Measurements from ENCODE around the gene RET.

DNA sequence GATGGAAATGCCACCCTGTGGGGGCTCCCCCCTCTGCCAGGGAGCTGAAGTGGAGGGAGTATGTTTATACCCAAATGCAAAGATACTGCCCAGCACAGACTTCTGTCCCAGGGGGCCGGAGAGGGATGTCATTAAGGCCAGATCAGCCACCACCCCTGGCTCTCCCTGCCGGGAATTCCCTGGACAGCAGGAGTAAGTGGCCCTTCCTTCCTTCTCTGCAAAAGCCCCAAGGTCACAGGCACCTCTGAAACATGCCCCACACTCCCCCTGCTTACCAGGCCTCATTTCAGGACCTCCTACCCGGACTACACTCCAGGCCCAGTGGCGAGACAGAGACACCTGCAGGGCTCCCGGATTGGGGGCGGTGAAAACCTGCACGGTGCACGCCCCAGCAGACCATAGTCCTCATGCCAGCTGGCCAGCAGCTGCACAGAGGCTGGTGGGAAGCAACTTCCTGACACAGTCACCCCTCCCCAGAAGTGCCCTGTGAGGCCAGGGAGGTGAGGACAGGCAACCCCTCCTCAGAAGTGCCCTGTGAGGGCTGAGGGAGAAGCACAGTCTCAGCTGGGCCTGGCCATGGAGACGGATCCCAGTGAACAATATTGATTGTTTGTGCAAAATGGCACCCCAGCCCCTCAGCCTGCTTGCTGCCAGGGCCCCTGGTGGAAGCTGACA is 33.0 kb upstream of the RET start:
- TF ChIP-seq BRCA1 (IDR thresholded peaks at IDR 0.05; ENCODE audit: low read depth, low read length) (no peak), RAD21 (IDR thresholded peaks at IDR 0.05 in 1 of 2, conservative IDR thresholded peaks at IDR 0.05 in 1 of 2; ENCODE audit: low read depth in 2 of 2, low read length in 2 of 2) (no peak), EZH2 (IDR thresholded peaks at IDR 0.05; ENCODE audit: low read depth, low read length, severe bottlenecking) (no peak), RNF2 (IDR thresholded peaks at IDR 0.05; ENCODE audit: borderline replicate concordance, low read depth, low read length, missing control alignments, poor library complexity, severe bottlenecking) (no peak)
- TF ChIP-seq, protein P1, sequence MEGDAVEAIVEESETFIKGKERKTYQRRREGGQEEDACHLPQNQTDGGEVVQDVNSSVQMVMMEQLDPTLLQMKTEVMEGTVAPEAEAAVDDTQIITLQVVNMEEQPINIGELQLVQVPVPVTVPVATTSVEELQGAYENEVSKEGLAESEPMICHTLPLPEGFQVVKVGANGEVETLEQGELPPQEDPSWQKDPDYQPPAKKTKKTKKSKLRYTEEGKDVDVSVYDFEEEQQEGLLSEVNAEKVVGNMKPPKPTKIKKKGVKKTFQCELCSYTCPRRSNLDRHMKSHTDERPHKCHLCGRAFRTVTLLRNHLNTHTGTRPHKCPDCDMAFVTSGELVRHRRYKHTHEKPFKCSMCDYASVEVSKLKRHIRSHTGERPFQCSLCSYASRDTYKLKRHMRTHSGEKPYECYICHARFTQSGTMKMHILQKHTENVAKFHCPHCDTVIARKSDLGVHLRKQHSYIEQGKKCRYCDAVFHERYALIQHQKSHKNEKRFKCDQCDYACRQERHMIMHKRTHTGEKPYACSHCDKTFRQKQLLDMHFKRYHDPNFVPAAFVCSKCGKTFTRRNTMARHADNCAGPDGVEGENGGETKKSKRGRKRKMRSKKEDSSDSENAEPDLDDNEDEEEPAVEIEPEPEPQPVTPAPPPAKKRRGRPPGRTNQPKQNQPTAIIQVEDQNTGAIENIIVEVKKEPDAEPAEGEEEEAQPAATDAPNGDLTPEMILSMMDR (IDR thresholded peaks at IDR 0.05; ENCODE audit: control extremely low read depth in 1 of 3, insufficient read depth in 1 of 3, low read depth in 1 of 3, low read length in 3 of 3): no peak

Measured in H1 (cell line).